Embryonic facial prominence (tissue), 1 donor: Measurements from ENCODE around the gene CIB4.
"Not testable (repeated sequence)": the region's sequence is repeated elsewhere in the genome, so short reads cannot be mapped to it uniquely, and the experiment has no call there.

Experiments used
- DNase-seq: peaks from one replicate; pipeline ENCODE4 v3.0.0-alpha.2; 2016; ENCODE audit errors: extremely low spot score

CIB4 gene

GRCh38 chr2:26568076-26568890 lies 72.9 kb downstream of the CIB4 start:
- no peak for DNase-seq

- DNase-seq: no peak
Measured at GRCh38 chr2:26567534-26567933, 73.6 kb downstream of the CIB4 start.

GRCh38 chr2:26566731-26567130 lies 74.4 kb downstream of the CIB4 start:
- not testable (repeated sequence) for DNase-seq

GRCh38 chr2:26566081-26566375 lies 75.1 kb downstream of the CIB4 start:
- no peak for DNase-seq

GRCh38 chr2:26564121-26564644 lies 77.0 kb downstream of the CIB4 start:
- no peak for DNase-seq

- no peak for DNase-seq
Measured at GRCh38 chr2:26563686-26564085, 77.5 kb downstream of the CIB4 start.

- DNase-seq: peak; percentile 25
Measured at GRCh38 chr2:26562811-26563645, 78.1 kb downstream of the CIB4 start.

GRCh38 chr2:26561918-26562810 lies 79.0 kb downstream of the CIB4 start:
- peak; percentile 24 for DNase-seq

- DNase-seq: no peak
Measured at GRCh38 chr2:26561376-26561775, 79.8 kb downstream of the CIB4 start.

- no peak for DNase-seq
Measured at GRCh38 chr2:26560892-26561291, 80.3 kb downstream of the CIB4 start.

- DNase-seq: no peak
Measured at GRCh38 chr2:26559556-26559955, 81.6 kb downstream of the CIB4 start.

- no peak for DNase-seq
Measured at GRCh38 chr2:26559044-26559405, 82.1 kb downstream of the CIB4 start.

GRCh38 chr2:26558271-26559043 lies 82.7 kb downstream of the CIB4 start:
- no peak for DNase-seq

GRCh38 chr2:26557244-26557925 lies 83.8 kb downstream of the CIB4 start:
- no peak for DNase-seq

GRCh38 chr2:26556309-26557243 lies 84.6 kb downstream of the CIB4 start:
- DNase-seq: no peak

- no peak for DNase-seq
Measured at GRCh38 chr2:26555246-26556133, 85.7 kb downstream of the CIB4 start.

GRCh38 chr2:26552641-26553374 lies 88.4 kb downstream of the CIB4 start:
- no peak for DNase-seq
